ENCODE measurements around the gene CFAP141.
A peak's percentile ranks its signal among the peaks of the same experiment; 100 is the strongest.

The CFAP141 gene

GRCh38 chr1:154182344-154183045, 23.6 kb downstream of the CFAP141 start:
- Histone ChIP-seq H3K27me3 (replicated peaks; ENCODE audit: control insufficient read depth, insufficient read depth, low read length) (no peaks in the 10 kb centered on the region), H3K9me3 (ENCODE audit: control insufficient read depth, low read length) (no peaks in the 10 kb centered on the region), H3K4me3 (ENCODE audit: low read length) (peak overlapping the region; percentile 96), H3K4me1 (ENCODE audit: control insufficient read depth, insufficient read depth, low read length) (peaks cover 36% of the 10 kb centered on the region), H3K36me3 (ENCODE audit: control insufficient read depth, insufficient read depth, low read length, severe bottlenecking) (no peaks in the 10 kb centered on the region), H3K9ac (ENCODE audit: low read length) (peak overlapping the region; percentile 91)
- peak; percentile 84 for DNase-seq (ENCODE audit: low read depth)

- H3K9ac ChIP-seq (ENCODE audit: low read length): peak overlapping the region; percentile 91
- no peaks in the 10 kb centered on the region for H3K27me3 ChIP-seq (replicated peaks; ENCODE audit: control insufficient read depth, insufficient read depth, low read length)
Observed at GRCh38 chr1:154181944-154182343, 24.2 kb downstream of the CFAP141 start.

GRCh38 chr1:154179946-154180687, 26.0 kb downstream of the CFAP141 start:
- peaks cover 56% of the 10 kb centered on the region for H3K4me1 ChIP-seq (ENCODE audit: control insufficient read depth, insufficient read depth, low read length)
- H3K27me3 ChIP-seq (replicated peaks; ENCODE audit: control insufficient read depth, insufficient read depth, low read length): no peaks in the 10 kb centered on the region
- no peak overlapping the region for H3K9ac ChIP-seq (ENCODE audit: low read length)
- H3K4me3 ChIP-seq (ENCODE audit: low read length): peak overlapping the region; percentile 54
- no peaks in the 10 kb centered on the region for H3K9me3 ChIP-seq (ENCODE audit: control insufficient read depth, low read length)
- peaks cover 7% of the 10 kb centered on the region for H3K36me3 ChIP-seq (ENCODE audit: control insufficient read depth, insufficient read depth, low read length, severe bottlenecking)
- DNase-seq (ENCODE audit: low read depth): no peak

More at GRCh38 chr1:154181944-154182343, 24.2 kb downstream of the CFAP141 start:
- H3K36me3 ChIP-seq (ENCODE audit: control insufficient read depth, insufficient read depth, low read length, severe bottlenecking): no peaks in the 10 kb centered on the region
- peak overlapping the region; percentile 96 for H3K4me3 ChIP-seq (ENCODE audit: low read length)
- no peaks in the 10 kb centered on the region for H3K9me3 ChIP-seq (ENCODE audit: control insufficient read depth, low read length)
- peak; percentile 63 for DNase-seq (ENCODE audit: low read depth)
- H3K4me1 ChIP-seq (ENCODE audit: control insufficient read depth, insufficient read depth, low read length): peaks cover 42% of the 10 kb centered on the region

GRCh38 chr1:154178911-154179811, 27.0 kb downstream of the CFAP141 start:
- Histone ChIP-seq H3K9me3 (ENCODE audit: control insufficient read depth, low read length) (no peaks in the 10 kb centered on the region), H3K9ac (ENCODE audit: low read length) (no peak overlapping the region), H3K27me3 (replicated peaks; ENCODE audit: control insufficient read depth, insufficient read depth, low read length) (no peaks in the 10 kb centered on the region), H3K4me3 (ENCODE audit: low read length) (peak overlapping the region; percentile 10), H3K36me3 (ENCODE audit: control insufficient read depth, insufficient read depth, low read length, severe bottlenecking) (peaks cover 13% of the 10 kb centered on the region), H3K4me1 (ENCODE audit: control insufficient read depth, insufficient read depth, low read length) (peaks cover 56% of the 10 kb centered on the region)
- DNase-seq (ENCODE audit: low read depth): no peak

GRCh38 chr1:154178013-154178412, 28.1 kb downstream of the CFAP141 start:
- no peak overlapping the region for H3K4me3 ChIP-seq (ENCODE audit: low read length)
- H3K27me3 ChIP-seq (replicated peaks; ENCODE audit: control insufficient read depth, insufficient read depth, low read length): no peaks in the 10 kb centered on the region
- H3K9ac ChIP-seq (ENCODE audit: low read length): no peak overlapping the region
- DNase-seq (ENCODE audit: low read depth): no peak
- peaks cover 51% of the 10 kb centered on the region for H3K4me1 ChIP-seq (ENCODE audit: control insufficient read depth, insufficient read depth, low read length)
- H3K36me3 ChIP-seq (ENCODE audit: control insufficient read depth, insufficient read depth, low read length, severe bottlenecking): peaks cover 20% of the 10 kb centered on the region
- no peaks in the 10 kb centered on the region for H3K9me3 ChIP-seq (ENCODE audit: control insufficient read depth, low read length)

- Histone ChIP-seq H3K4me1 (ENCODE audit: control insufficient read depth, insufficient read depth, low read length) (peaks cover 50% of the 10 kb centered on the region), H3K36me3 (ENCODE audit: control insufficient read depth, insufficient read depth, low read length, severe bottlenecking) (peaks cover 37% of the 10 kb centered on the region), H3K27me3 (replicated peaks; ENCODE audit: control insufficient read depth, insufficient read depth, low read length) (no peaks in the 10 kb centered on the region), H3K9ac (ENCODE audit: low read length) (no peak overlapping the region), H3K4me3 (ENCODE audit: low read length) (no peak overlapping the region), H3K9me3 (ENCODE audit: control insufficient read depth, low read length) (no peaks in the 10 kb centered on the region)
- peak; percentile 84 for DNase-seq (ENCODE audit: low read depth)
Observed at GRCh38 chr1:154176337-154176736, 29.8 kb downstream of the CFAP141 start.

- no peaks in the 10 kb centered on the region for H3K9me3 ChIP-seq (ENCODE audit: control insufficient read depth, low read length)
- H3K4me3 ChIP-seq (ENCODE audit: low read length): no peak overlapping the region
- H3K27me3 ChIP-seq (replicated peaks; ENCODE audit: control insufficient read depth, insufficient read depth, low read length): no peaks in the 10 kb centered on the region
- peaks cover 53% of the 10 kb centered on the region for H3K36me3 ChIP-seq (ENCODE audit: control insufficient read depth, insufficient read depth, low read length, severe bottlenecking)
- no peak for DNase-seq (ENCODE audit: low read depth)
- no peak overlapping the region for H3K9ac ChIP-seq (ENCODE audit: low read length)
- peaks cover 42% of the 10 kb centered on the region for H3K4me1 ChIP-seq (ENCODE audit: control insufficient read depth, insufficient read depth, low read length)
Observed at GRCh38 chr1:154174654-154175053, 31.5 kb downstream of the CFAP141 start.

- Histone ChIP-seq H3K9me3 (ENCODE audit: control insufficient read depth, low read length) (no peaks in the 10 kb centered on the region), H3K4me1 (ENCODE audit: control insufficient read depth, insufficient read depth, low read length) (peaks cover 16% of the 10 kb centered on the region), H3K27me3 (replicated peaks; ENCODE audit: control insufficient read depth, insufficient read depth, low read length) (no peaks in the 10 kb centered on the region), H3K36me3 (ENCODE audit: control insufficient read depth, insufficient read depth, low read length, severe bottlenecking) (peaks cover 81% of the 10 kb centered on the region), H3K9ac (ENCODE audit: low read length) (no peak overlapping the region), H3K4me3 (ENCODE audit: low read length) (no peak overlapping the region)
- no peak for DNase-seq (ENCODE audit: low read depth)
Observed at GRCh38 chr1:154171880-154172279, 34.3 kb downstream of the CFAP141 start.

GRCh38 chr1:154171223-154171583, 34.9 kb downstream of the CFAP141 start:
- no peak overlapping the region for H3K4me3 ChIP-seq (ENCODE audit: low read length)
- peaks cover 87% of the 10 kb centered on the region for H3K36me3 ChIP-seq (ENCODE audit: control insufficient read depth, insufficient read depth, low read length, severe bottlenecking)
- H3K9ac ChIP-seq (ENCODE audit: low read length): no peak overlapping the region
- H3K27me3 ChIP-seq (replicated peaks; ENCODE audit: control insufficient read depth, insufficient read depth, low read length): no peaks in the 10 kb centered on the region
- H3K9me3 ChIP-seq (ENCODE audit: control insufficient read depth, low read length): no peaks in the 10 kb centered on the region
- DNase-seq (ENCODE audit: low read depth): no peak
- H3K4me1 ChIP-seq (ENCODE audit: control insufficient read depth, insufficient read depth, low read length): peaks cover 10% of the 10 kb centered on the region

- Histone ChIP-seq H3K36me3 (ENCODE audit: control insufficient read depth, insufficient read depth, low read length, severe bottlenecking) (peaks cover 91% of the 10 kb centered on the region), H3K4me1 (ENCODE audit: control insufficient read depth, insufficient read depth, low read length) (peaks cover 4% of the 10 kb centered on the region), H3K27me3 (replicated peaks; ENCODE audit: control insufficient read depth, insufficient read depth, low read length) (no peaks in the 10 kb centered on the region), H3K4me3 (ENCODE audit: low read length) (no peak overlapping the region), H3K9me3 (ENCODE audit: control insufficient read depth, low read length) (no peaks in the 10 kb centered on the region), H3K9ac (ENCODE audit: low read length) (no peak overlapping the region)
- no peak for DNase-seq (ENCODE audit: low read depth)
Observed at GRCh38 chr1:154170547-154171222, 35.4 kb downstream of the CFAP141 start.

Data from adipocyte (in vitro differentiated cells).